IMR-90 (cell line): Measurements from ENCODE around the gene RNF144A. TPM values are rescaled to one million over a fixed set of nuclear protein-coding genes. Genes with fewer than 3 reads are reported as not detected.

Experiments used
- ATAC-seq: fragments of 200-7000 bp; cut with Tn5 transposase; 2 replicates; pipeline ENCODE4 v1.9.1; 2020; ENCODE audit warnings: low read depth, mild to moderate bottlenecking, moderate library complexity
- BruUV-seq: library from RNA; stranded (reverse); fragments of 400-500 nt; replicated peaks from 2 replicates; lab custom pipeline; 2021; lab: Mats Ljungman, UMichigan
- CTCF ChIA-PET: fragments of 300-600 bp; formaldehyde crosslinking; extraction: SDS; loops from one replicate; lab custom pipeline; 2021; ENCODE audit warnings: antibody characterized with exemption; lab: Yijun Ruan, JAX
- POLR2A ChIA-PET: fragments of 300-600 bp; sonication (Branson Sonifier 250); formaldehyde crosslinking; loops from one replicate; lab custom pipeline; 2022; ENCODE audit warnings: antibody characterized with exemption; ENCODE audit not compliant: unreplicated experiment; lab: Charles Lee
- DNase-seq: peaks from one replicate; pipeline ENCODE4 v3.0.0; 2013
- H2AFZ ChIP-seq: replicated peaks from 2 replicates; pipeline ENCODE3; 2013; ENCODE audit warnings: low read length, mild to moderate bottlenecking; ENCODE audit not compliant: poor library complexity
- H2AK5ac ChIP-seq: 2 replicates; pipeline ENCODE4 v1.6.1; 2013; ENCODE audit warnings: low read depth, low read length, inconsistent platforms
- H2AK9ac ChIP-seq: replicated peaks from 2 replicates; pipeline ENCODE3; 2013; ENCODE audit warnings: mild to moderate bottlenecking, low read depth, low read length, moderate library complexity; ENCODE audit not compliant: poor library complexity
- H2BK120ac ChIP-seq: 2 replicates; pipeline ENCODE4 v1.6.1; 2013; ENCODE audit warnings: low read depth, low read length, inconsistent platforms
- H2BK15ac ChIP-seq: 3 replicates; pipeline ENCODE4 v1.6.1; 2013; ENCODE audit warnings: low read depth, low read length, inconsistent platforms
- H2BK20ac ChIP-seq: 2 replicates; pipeline ENCODE4 v1.6.1; 2013; ENCODE audit warnings: low read depth, mild to moderate bottlenecking, inconsistent platforms, low read length, moderate library complexity
- H2BK5ac ChIP-seq: 2 replicates; pipeline ENCODE4 v1.6.1; 2013; ENCODE audit warnings: mild to moderate bottlenecking, low read depth, low read length, inconsistent platforms; ENCODE audit not compliant: poor library complexity, severe bottlenecking
- H3K14ac ChIP-seq: replicated peaks from 2 replicates; pipeline ENCODE4 v1.6.1; 2013; ENCODE audit warnings: low read depth, low read length, inconsistent platforms
- H3K18ac ChIP-seq: 2 replicates; pipeline ENCODE4 v1.6.1; 2013; ENCODE audit warnings: low read depth, low read length, control low read depth
- H3K23ac ChIP-seq: 2 replicates; pipeline ENCODE4 v1.6.1; 2013; ENCODE audit warnings: low read depth, low read length, inconsistent platforms
- H3K27ac ChIP-seq: 2 replicates; pipeline ENCODE4 v1.5.1; 2013; ENCODE audit warnings: mild to moderate bottlenecking, control low read depth, low read length; ENCODE audit not compliant: insufficient read depth
- H3K27me3 ChIP-seq: 2 replicates; pipeline ENCODE4 v1.6.1; 2013; ENCODE audit warnings: low read length; ENCODE audit not compliant: control insufficient read depth, insufficient read depth
- H3K36me3 ChIP-seq: 2 replicates; pipeline ENCODE4 v1.6.1; 2013; ENCODE audit warnings: low read length, mixed read lengths; ENCODE audit not compliant: control insufficient read depth, insufficient read depth
- H3K4ac ChIP-seq: 2 replicates; pipeline ENCODE4 v1.6.1; 2013; ENCODE audit warnings: low read depth, low read length, inconsistent platforms
- H3K4me1 ChIP-seq: 2 replicates; pipeline ENCODE4 v1.6.1; 2013; ENCODE audit warnings: low read length, mixed read lengths; ENCODE audit not compliant: control insufficient read depth, insufficient read depth
- H3K4me2 ChIP-seq: 2 replicates; pipeline ENCODE4 v1.6.1; 2013; ENCODE audit warnings: low read depth, mild to moderate bottlenecking, control low read depth, low read length, moderate library complexity
- H3K4me3 ChIP-seq: 2 replicates; pipeline ENCODE4 v1.5.1; 2013; ENCODE audit warnings: low read depth, mild to moderate bottlenecking, control low read depth, low read length, moderate library complexity; ENCODE audit not compliant: insufficient read depth
- H3K56ac ChIP-seq: 2 replicates; pipeline ENCODE4 v1.6.1; 2013; ENCODE audit warnings: low read length, inconsistent platforms; ENCODE audit not compliant: insufficient read depth; ENCODE audit errors: extremely low read depth
- H3K79me1 ChIP-seq, 2 experiments: 2 replicates each; pipeline ENCODE4 v1.6.1; 2013; ENCODE audit warnings: low read length in 2 of 2, inconsistent platforms in 1 of 2, low read depth in 1 of 2
- H3K9ac ChIP-seq: 2 replicates; pipeline ENCODE4 v1.6.1; 2013; ENCODE audit warnings: low read depth, low read length, control low read depth
- H3K9me1 ChIP-seq: 2 replicates; pipeline ENCODE4 v1.6.1; 2013; ENCODE audit warnings: low read length, inconsistent platforms; ENCODE audit not compliant: insufficient read depth
- H3K9me3 ChIP-seq: 2 replicates; pipeline ENCODE4 v1.6.1; 2013; ENCODE audit warnings: low read length; ENCODE audit not compliant: control insufficient read depth, insufficient read depth
- H4K20me1 ChIP-seq: 2 replicates; pipeline ENCODE4 v1.6.1; 2013; ENCODE audit warnings: low read length, inconsistent platforms; ENCODE audit not compliant: insufficient read depth
- H4K5ac ChIP-seq: 2 replicates; pipeline ENCODE4 v1.6.1; 2013; ENCODE audit warnings: mild to moderate bottlenecking, low read depth, low read length, control low read depth
- H4K8ac ChIP-seq, 2 experiments: 2 replicates each; pipeline ENCODE4 v1.6.1; 2013; ENCODE audit warnings: low read depth in 2 of 2, low read length in 2 of 2, control low read depth in 1 of 2, inconsistent platforms in 1 of 2
- H4K91ac ChIP-seq: 2 replicates; pipeline ENCODE4 v1.6.1; 2013; ENCODE audit warnings: low read depth, low read length, inconsistent platforms; ENCODE audit not compliant: insufficient read depth
- CHD1 ChIP-seq: IDR thresholded peaks from 2 replicates; pipeline ENCODE4 v1.6.1; 2012; ENCODE audit warnings: low read depth, low read length, improper control_type of control experiment
- MAZ ChIP-seq: IDR thresholded peaks from 2 replicates; pipeline ENCODE4 v1.6.1; 2012; ENCODE audit warnings: low read depth, mild to moderate bottlenecking, low read length, improper control_type of control experiment, moderate library complexity, borderline replicate concordance
- MXI1 ChIP-seq: IDR thresholded peaks from 2 replicates; pipeline ENCODE4 v1.6.1; 2012; ENCODE audit warnings: low read depth, mild to moderate bottlenecking, low read length, moderate library complexity, borderline replicate concordance
- POLR2A ChIP-seq: IDR thresholded peaks from 2 replicates; pipeline ENCODE4 v1.6.1; 2012; ENCODE audit warnings: mild to moderate bottlenecking, low read depth, low read length
- SMC3 ChIP-seq: fragments of 150-350 bp; IDR thresholded peaks from 2 replicates; pipeline ENCODE4 v1.6.1; 2016; ENCODE audit warnings: low read depth, mild to moderate bottlenecking, antibody characterized with exemption, low read length, moderate library complexity
- WGBS, 2 experiments: methylation state at CpG; one replicate each; pipeline versions ENCODE4 v1.1.5 to v1.1.7; 2013; ENCODE audit warnings: missing lambda C conversion rate in 2 of 2; ENCODE audit not compliant: insufficient read length in 1 of 2; ENCODE audit errors: extremely low coverage in 2 of 2; 5-methylcytosine and 5-hydroxymethylcytosine counted together
- dilution Hi-C: fragments of 300-500 bp; cut with HindIII; formaldehyde crosslinking; loops from one replicate; pipeline ENCODE4 v1.14.3; 2018; ENCODE audit warnings: low sequenced_read_pairs; ENCODE audit not compliant: unreplicated experiment
- in situ Hi-C: fragments of 300-500 bp; cut with MboI; formaldehyde crosslinking; loops from 3 replicates; pipeline ENCODE4 v1.14.3; 2019; ENCODE audit warnings: low sequenced_read_pairs, inconsistent platforms, mixed read lengths
- intact Hi-C: fragments of 100-400 bp; cut with micrococcal nuclease; formaldehyde crosslinking; loops from 2 replicates; pipeline ENCODE4 v1.10.0; 2022
- polyA plus RNA-seq, 3 experiments: library from polyadenylated mRNA; depleted of rRNA; stranded (reverse); fragments of >200 nt; gene quantifications; 2 replicates each; pipeline ENCODE4 v1.2.3, GENCODE V29; 2012; ENCODE audit warnings: low replicate concordance in 1 of 3
- total RNA-seq: library from RNA; depleted of rRNA; stranded (reverse); fragments of >200 nt; gene quantifications from 2 replicates; pipeline ENCODE4 v1.2.3, GENCODE V29; 2012

The RNF144A gene
- total and polyA plus RNA-seq, 2 of the 4 experiments (the other 2 are of a cell fraction) = 0.18 to 0.26 TPM

- H2AFZ ChIP-seq = peak overlapping the region; percentile 54
- CTCF ChIA-PET = no interaction called here
- dilution Hi-C loops (no loop called here), in situ Hi-C loops (no loop called here), intact Hi-C loops (no loop called here)
- H3K4ac ChIP-seq = no peak overlapping the region
- H4K20me1 ChIP-seq = no peaks in the 10 kb centered on the region
- H3K27ac ChIP-seq = no peak overlapping the region
- no peak overlapping the region for H3K14ac ChIP-seq
- POLR2A ChIA-PET = no interaction called here
- 60% methylated on average over 1 of the region's 9 CpGs; no CpG with 5 or more reads in 1 of the 2 experiments for WGBS, 2 experiments
- H3K79me1 ChIP-seq = no peaks in the 10 kb centered on the region
- H3K4me2 ChIP-seq = no peak overlapping the region
- H3K18ac ChIP-seq = no peak overlapping the region
- no peak overlapping the region for H4K5ac ChIP-seq
- H3K56ac ChIP-seq = no peak overlapping the region
- H3K4me3 ChIP-seq = no peak overlapping the region
- DNase-seq (no peak), ATAC-seq (no peak)
- H2AK5ac ChIP-seq = no peak overlapping the region
- H2BK15ac ChIP-seq = no peak overlapping the region
- no peak overlapping the region for H4K91ac ChIP-seq
- H3K9me3 ChIP-seq = no peaks in the 10 kb centered on the region
- no peak overlapping the region for H3K9ac ChIP-seq
- H3K4me1 ChIP-seq = no peaks in the 10 kb centered on the region
- H4K8ac ChIP-seq = no peak overlapping the region
- peaks cover 8% of the 10 kb centered on the region for H3K27me3 ChIP-seq
- H2BK20ac ChIP-seq = no peak overlapping the region
- no peak overlapping the region for H2BK120ac ChIP-seq
- no TSS peak for BruUV-seq
- no peak overlapping the region for H3K23ac ChIP-seq
- no peaks in the 10 kb centered on the region for H3K36me3 ChIP-seq
- TF ChIP-seq CHD1 (no peak), POLR2A (no peak), MXI1 (no peak), SMC3 (no peak), MAZ (no peak)
- no peak overlapping the region for H2BK5ac ChIP-seq
- H2AK9ac ChIP-seq = no peak overlapping the region
- H3K9me1 ChIP-seq = no peaks in the 10 kb centered on the region
Measured at GRCh38 chr2:6913415-6914157, 3.6 kb upstream of the RNF144A start.
